Ovary (tissue), 3 donors: ENCODE results near the gene KCND3.

Experiments used
- EP300 ChIP-seq: sonication (generic); formaldehyde crosslinking; IDR thresholded peaks from one replicate; pipeline ENCODE4 v1.6.1; 2017; ENCODE audit warnings: antibody characterized with exemption
- POLR2A ChIP-seq: fragments of 450-650 bp; IDR thresholded peaks from one replicate; pipeline ENCODE4 v1.6.1; 2017; ENCODE audit warnings: antibody characterized with exemption, mild to moderate bottlenecking, moderate library complexity
- TF ChIP-seq, protein P1 (sequence below), 3 donors: fragments of 450-650 bp in 2 of 3; fragments of 200-600 bp in 1 of 3; IDR thresholded peaks; one replicate each; pipeline versions ENCODE4 v1.5.1 to v1.8.0; 2016 to 2022; ENCODE audit warnings: antibody characterized with exemption in 3 of 3, mild to moderate bottlenecking in 1 of 3
- donor health status: DM: no; HTN: no; CAD: no.

DNA sequence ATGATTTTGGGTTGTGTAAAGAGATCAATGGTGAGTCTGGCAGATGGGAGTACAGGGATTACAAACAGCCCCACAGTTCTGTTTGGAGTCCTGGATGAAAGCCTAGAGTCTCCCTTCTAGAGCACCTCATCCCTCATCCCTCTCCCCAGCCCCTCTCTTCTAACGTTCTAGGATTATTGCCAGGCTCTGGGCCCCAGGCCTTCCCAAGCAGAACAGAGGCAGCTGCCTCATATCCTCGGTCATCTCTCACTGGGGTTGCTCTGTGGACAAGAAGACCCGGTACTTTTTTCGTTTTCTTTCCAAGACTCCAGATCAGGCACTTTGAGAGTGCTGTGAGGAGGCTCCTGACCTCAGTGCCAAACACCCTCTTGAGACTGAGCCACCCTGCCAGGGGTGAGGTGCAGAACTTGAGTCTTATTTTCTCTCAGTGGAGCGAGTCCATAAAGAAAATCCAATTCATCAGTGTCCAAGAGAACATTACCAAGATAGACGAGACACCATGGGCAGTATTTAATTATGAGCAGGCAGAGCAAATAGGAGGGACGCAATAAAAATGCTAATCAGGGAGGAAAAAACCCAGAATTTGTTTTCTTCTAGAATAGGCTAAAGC is 17.1 kb upstream of the KCND3 start:
- TF ChIP-seq, protein P1, sequence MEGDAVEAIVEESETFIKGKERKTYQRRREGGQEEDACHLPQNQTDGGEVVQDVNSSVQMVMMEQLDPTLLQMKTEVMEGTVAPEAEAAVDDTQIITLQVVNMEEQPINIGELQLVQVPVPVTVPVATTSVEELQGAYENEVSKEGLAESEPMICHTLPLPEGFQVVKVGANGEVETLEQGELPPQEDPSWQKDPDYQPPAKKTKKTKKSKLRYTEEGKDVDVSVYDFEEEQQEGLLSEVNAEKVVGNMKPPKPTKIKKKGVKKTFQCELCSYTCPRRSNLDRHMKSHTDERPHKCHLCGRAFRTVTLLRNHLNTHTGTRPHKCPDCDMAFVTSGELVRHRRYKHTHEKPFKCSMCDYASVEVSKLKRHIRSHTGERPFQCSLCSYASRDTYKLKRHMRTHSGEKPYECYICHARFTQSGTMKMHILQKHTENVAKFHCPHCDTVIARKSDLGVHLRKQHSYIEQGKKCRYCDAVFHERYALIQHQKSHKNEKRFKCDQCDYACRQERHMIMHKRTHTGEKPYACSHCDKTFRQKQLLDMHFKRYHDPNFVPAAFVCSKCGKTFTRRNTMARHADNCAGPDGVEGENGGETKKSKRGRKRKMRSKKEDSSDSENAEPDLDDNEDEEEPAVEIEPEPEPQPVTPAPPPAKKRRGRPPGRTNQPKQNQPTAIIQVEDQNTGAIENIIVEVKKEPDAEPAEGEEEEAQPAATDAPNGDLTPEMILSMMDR (IDR thresholded peaks at IDR 0.05), result no peak
- TF ChIP-seq EP300 (no peak), POLR2A (no peak)
